ENCODE results near the gene ATF4.

DNA sequence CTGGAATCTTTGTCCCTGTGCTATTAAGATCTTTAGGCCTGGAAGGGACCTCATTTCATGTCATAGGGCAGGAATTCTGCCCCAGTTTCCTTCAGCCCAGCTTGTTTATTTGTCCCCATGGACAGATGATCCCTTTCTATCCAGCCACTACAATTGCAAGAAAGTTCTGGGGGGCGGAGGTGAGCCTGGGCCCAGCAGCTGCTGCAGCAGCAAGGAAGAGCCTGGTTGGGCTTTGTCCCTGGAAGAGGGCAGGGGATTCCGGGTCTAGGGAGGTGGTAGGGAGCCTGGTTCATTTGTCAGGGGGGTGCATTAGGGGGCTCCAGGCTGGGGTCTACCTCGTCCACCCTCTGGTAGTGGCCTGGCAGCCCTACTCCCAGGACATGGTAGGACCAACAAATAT, 33.8 kb downstream of the ATF4 start:
- TF ChIP-seq, protein P1, sequence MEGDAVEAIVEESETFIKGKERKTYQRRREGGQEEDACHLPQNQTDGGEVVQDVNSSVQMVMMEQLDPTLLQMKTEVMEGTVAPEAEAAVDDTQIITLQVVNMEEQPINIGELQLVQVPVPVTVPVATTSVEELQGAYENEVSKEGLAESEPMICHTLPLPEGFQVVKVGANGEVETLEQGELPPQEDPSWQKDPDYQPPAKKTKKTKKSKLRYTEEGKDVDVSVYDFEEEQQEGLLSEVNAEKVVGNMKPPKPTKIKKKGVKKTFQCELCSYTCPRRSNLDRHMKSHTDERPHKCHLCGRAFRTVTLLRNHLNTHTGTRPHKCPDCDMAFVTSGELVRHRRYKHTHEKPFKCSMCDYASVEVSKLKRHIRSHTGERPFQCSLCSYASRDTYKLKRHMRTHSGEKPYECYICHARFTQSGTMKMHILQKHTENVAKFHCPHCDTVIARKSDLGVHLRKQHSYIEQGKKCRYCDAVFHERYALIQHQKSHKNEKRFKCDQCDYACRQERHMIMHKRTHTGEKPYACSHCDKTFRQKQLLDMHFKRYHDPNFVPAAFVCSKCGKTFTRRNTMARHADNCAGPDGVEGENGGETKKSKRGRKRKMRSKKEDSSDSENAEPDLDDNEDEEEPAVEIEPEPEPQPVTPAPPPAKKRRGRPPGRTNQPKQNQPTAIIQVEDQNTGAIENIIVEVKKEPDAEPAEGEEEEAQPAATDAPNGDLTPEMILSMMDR (IDR thresholded peaks at IDR 0.05; ENCODE audit: low read depth, low read length, poor library complexity, severe bottlenecking) = no peak
- TF ChIP-seq EZH2phosphoT487 (IDR thresholded peaks at IDR 0.05; ENCODE audit: borderline replicate concordance, low read length) = no peak

Data from DOHH2 (cell line).